ENCODE measurements around the gene RHOJ.
A peak's percentile ranks its signal among the peaks of the same experiment; 100 is the strongest.

RHOJ gene

DNA sequence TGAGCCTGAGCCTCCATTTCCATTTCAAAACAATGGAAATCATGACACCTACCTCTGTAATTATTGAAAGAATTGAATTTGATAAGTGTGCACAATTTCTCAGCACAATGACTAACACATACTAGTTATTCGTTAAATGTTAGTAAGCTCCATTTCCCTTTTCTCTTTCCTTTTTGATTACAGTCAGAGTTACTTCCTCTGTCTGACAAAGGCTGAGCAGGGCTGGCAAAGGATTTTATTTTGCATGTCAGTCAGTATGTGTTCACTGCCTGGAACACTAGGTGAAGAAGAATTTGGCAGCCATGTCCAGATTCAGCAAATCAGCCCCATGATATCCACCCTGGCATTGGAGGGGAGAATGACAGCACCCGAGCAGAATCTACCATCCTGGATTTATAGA, 12.2 kb upstream of the RHOJ start:
- Histone ChIP-seq H3K9ac (ENCODE audit: low read depth, low read length) (no peak overlapping the region), H3K4me1 (ENCODE audit: insufficient read depth, low read length) (no peaks in the 10 kb centered on the region), H3K9me3 (ENCODE audit: control insufficient read depth, insufficient read depth, low read length) (no peaks in the 10 kb centered on the region), H3K36me3 (ENCODE audit: insufficient read depth, low read length) (no peaks in the 10 kb centered on the region)

DNA sequence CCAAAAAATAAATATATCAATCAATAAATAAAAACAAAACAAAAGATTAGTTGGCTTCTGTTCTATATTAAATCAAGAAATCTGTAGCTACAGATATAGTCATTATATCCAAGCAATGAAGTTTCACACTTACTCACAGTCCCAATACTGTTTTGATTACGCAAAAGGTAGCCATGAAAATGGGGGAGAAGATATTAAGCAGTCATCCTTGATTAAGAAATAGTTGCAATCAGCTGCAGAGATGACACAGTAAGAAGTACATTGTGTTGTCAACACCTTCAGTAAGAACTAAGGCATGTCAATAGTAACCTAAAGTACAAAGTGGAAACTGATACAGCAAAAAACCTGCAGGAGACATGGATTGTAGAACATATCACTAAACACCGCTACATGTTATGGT, 11.0 kb upstream of the RHOJ start:
- Histone ChIP-seq H3K4me1 (ENCODE audit: insufficient read depth, low read length) (no peaks in the 10 kb centered on the region), H3K9me3 (ENCODE audit: control insufficient read depth, insufficient read depth, low read length) (no peaks in the 10 kb centered on the region), H3K9ac (ENCODE audit: low read depth, low read length) (no peak overlapping the region), H3K36me3 (ENCODE audit: insufficient read depth, low read length) (no peaks in the 10 kb centered on the region)

DNA sequence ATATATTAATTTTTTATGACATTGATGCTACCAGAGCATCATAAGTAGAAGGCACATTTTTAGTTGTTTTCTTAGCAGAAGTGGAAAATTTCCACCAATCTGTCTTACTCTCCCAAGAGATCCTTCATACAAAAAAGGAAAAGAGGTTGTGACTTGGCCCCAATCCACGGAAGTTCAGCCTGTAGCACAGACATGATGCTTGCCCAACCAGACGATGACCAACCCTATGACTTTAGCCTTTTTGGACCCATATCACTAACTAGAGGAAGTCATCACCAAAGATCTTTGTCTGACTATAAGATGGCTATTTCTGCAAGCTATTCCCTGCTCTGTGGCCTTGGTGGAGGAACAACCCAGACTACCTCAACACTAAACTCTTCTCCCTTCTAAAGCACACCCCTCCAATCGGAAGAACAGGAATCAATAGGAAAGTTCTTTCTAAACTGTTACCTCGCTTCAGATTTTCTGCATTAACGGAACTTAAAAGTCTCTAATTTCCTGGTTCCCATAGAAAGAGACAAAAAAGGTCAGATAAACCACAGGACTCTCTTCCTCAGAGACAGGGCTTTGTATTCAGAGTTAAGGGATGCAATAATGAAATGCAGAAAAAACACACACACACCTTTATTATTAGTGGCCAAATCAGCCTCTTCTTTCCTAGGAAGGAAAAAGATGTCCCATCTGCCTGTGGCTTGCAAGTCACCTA, 4.1 kb upstream of the RHOJ start:
- Histone ChIP-seq H3K36me3 (ENCODE audit: insufficient read depth, low read length) (no peaks in the 10 kb centered on the region; the same call in 1 of the 2 replicates), H3K9me3 (ENCODE audit: control insufficient read depth, insufficient read depth, low read length) (no peaks in the 10 kb centered on the region), H3K9ac (ENCODE audit: low read depth, low read length) (no peak overlapping the region), H3K4me1 (ENCODE audit: insufficient read depth, low read length) (0 out of 2 replicates have a peak, but pooled peaks cover 6% of the 10 kb centered on the region)

DNA sequence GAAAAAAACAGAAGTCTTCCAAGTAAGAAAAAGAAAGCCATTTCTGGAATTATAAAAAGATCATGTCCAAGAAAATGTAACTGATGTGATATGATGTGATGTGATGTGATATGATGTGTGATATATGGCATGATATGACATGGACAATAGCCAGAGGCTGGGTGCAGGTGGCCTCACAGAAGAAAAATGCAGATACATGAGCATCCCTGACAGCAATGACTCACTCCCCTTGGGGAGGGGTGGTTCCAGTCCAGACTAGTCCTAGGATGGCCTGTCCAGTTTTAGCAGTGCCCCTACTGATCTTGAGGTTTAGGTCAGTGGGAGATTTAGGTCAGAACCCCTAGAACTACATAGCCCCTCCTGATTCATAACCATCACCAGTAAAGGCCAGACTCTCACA, 3.5 kb upstream of the RHOJ start:
- no peaks in the 10 kb centered on the region for H3K9me3 ChIP-seq (ENCODE audit: control insufficient read depth, insufficient read depth, low read length)
- H3K36me3 ChIP-seq (ENCODE audit: insufficient read depth, low read length), result no peaks in the 10 kb centered on the region; the same call in 1 of the 2 replicates
- H3K4me1 ChIP-seq (ENCODE audit: insufficient read depth, low read length), result 0 out of 2 replicates have a peak, but pooled peaks cover 7% of the 10 kb centered on the region
- no peak overlapping the region for H3K9ac ChIP-seq (ENCODE audit: low read depth, low read length)

DNA sequence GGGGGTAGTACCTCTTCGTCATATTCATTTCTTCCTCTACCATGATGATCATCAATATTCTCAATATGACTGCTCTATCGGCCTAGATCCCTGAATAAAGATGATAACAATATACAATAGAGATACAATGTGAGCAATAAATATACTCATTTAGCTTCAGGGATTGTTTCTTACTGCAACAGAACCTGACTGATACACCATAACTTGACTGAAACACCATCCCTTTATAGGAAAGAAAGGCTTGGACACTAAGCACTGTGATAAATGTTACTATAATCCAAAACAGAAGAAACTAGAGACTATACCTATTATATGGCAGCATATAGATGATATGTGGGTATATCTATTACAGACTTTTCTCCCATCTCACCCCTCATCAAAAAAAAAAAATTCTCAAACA, 1.2 kb upstream of the RHOJ start:
- no peak overlapping the region for H3K9ac ChIP-seq (ENCODE audit: low read depth, low read length)
- no peaks in the 10 kb centered on the region for H3K9me3 ChIP-seq (ENCODE audit: control insufficient read depth, insufficient read depth, low read length)
- H3K36me3 ChIP-seq (ENCODE audit: insufficient read depth, low read length), result no peaks in the 10 kb centered on the region; the same call in 1 of the 2 replicates
- H3K4me1 ChIP-seq (ENCODE audit: insufficient read depth, low read length), result 0 out of 2 replicates have a peak, but pooled peaks cover 10% of the 10 kb centered on the region

DNA sequence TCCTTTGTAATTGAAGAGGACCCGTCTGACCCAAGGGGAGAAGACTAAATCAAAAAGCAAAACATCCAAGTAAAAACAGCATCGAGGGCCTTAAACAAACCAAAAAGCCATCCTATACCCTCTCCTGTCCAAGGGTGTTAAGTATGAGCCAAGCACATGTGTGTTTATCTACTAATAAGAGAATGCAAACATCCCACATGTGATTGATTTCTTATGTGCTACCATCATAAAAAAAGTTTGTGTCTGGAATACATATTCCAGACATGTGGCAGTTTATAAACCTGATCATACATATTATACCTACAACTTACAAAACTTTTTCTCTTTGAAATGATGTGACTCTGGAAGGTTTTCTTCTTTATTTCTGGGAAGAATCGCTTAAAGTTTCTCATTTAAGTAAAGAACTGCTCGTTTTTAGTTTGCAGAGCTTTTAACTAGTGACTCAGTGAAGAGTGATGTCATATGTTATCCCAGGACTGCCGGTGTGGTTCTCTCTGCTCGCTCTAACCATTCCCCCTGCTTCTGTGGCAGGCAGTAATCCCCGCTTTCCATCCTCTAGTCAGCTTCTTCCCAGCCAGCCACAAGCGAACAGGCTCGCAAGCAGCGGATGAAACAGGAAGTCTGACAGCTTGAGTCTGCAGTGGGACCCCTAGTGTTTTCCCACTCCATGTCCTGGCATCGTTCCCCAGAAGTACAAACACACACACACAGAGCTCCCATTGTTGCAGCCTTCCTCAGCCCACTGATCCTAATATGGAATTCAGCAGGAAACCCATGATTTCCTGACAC, 431 bp upstream of the RHOJ start:
- Histone ChIP-seq H3K9ac (ENCODE audit: low read depth, low read length) (peak overlapping the region; percentile 41), H3K4me1 (ENCODE audit: insufficient read depth, low read length) (0 out of 2 replicates have a peak, but pooled peaks cover 10% of the 10 kb centered on the region), H3K9me3 (ENCODE audit: control insufficient read depth, insufficient read depth, low read length) (no peaks in the 10 kb centered on the region), H3K36me3 (ENCODE audit: insufficient read depth, low read length) (no peaks in the 10 kb centered on the region; the same call in 1 of the 2 replicates)

DNA sequence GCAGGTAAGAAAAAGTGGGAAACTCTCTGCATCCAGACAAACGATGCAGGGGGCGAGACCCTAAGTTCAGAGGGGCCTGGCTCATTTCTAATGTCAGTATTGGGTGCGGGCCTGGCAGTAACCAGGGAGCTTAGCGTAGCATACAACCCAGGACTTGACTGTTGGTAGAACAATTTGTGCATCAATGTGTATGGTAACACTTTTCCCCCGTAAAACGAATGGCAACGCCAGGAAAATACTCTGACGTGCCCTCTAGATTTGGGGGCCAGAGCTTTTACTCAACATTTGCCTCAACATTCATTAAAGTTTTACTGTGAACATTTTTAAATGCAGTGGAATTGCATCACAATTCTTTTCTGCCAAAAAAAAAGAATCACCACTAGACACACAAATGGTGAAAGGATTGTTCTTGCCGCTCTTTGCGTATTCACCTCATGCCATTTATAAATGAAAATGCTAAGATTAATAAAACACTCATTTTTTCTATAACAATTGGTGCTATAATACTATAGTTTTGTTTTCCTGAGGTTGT, 867 bp downstream of the RHOJ start:
- H3K36me3 ChIP-seq (ENCODE audit: insufficient read depth, low read length), result no peaks in the 10 kb centered on the region; the same call in 1 of the 2 replicates
- H3K9ac ChIP-seq (ENCODE audit: low read depth, low read length), result no peak overlapping the region
- 0 out of 2 replicates have a peak, but pooled peaks cover 10% of the 10 kb centered on the region for H3K4me1 ChIP-seq (ENCODE audit: insufficient read depth, low read length)
- no peaks in the 10 kb centered on the region for H3K9me3 ChIP-seq (ENCODE audit: control insufficient read depth, insufficient read depth, low read length)

DNA sequence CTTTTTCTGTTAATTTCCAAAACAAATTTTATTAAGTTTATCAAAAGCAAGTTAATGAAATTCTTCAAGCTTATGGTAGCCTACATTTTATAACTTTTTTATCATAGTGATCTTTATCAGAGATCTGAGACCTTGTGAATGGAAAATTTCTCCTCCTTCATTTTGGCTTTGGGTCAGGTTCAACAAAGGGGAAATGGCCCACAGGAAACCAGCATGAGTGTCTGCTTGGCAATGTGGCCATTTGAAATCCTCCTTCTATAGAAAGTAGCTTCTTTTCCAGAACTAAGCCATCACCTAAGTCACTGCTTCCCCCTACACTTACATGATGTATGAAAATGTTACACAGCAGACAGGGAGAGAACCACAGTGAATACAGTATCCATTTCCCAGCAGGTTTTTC, 1.6 kb downstream of the RHOJ start:
- Histone ChIP-seq H3K4me1 (ENCODE audit: insufficient read depth, low read length) (0 out of 2 replicates have a peak, but pooled peaks cover 10% of the 10 kb centered on the region), H3K36me3 (ENCODE audit: insufficient read depth, low read length) (no peaks in the 10 kb centered on the region; the same call in 1 of the 2 replicates), H3K9ac (ENCODE audit: low read depth, low read length) (no peak overlapping the region), H3K9me3 (ENCODE audit: control insufficient read depth, insufficient read depth, low read length) (no peaks in the 10 kb centered on the region)

DNA sequence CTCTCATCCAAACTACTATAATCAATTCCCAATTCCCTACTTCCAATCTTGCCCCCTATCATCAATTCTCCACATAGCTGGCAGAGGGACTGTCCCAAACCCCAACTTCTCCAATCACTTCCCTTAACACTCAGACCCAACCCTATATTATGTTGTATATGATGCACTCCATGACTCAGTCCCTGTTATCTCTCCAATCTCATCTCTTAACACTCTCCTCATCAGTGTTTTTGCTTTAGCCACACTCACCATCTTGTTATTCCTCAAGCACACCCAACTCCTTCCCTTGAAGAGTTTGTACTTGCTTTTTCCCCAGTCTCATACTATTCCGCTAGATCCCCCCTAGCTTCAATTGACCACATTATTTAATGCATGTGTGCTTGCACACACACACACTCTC, 4.9 kb downstream of the RHOJ start:
- H3K4me1 ChIP-seq (ENCODE audit: insufficient read depth, low read length), result 0 out of 2 replicates have a peak, but pooled peaks cover 4% of the 10 kb centered on the region
- H3K36me3 ChIP-seq (ENCODE audit: insufficient read depth, low read length), result no peaks in the 10 kb centered on the region
- no peak overlapping the region for H3K9ac ChIP-seq (ENCODE audit: low read depth, low read length)
- H3K9me3 ChIP-seq (ENCODE audit: control insufficient read depth, insufficient read depth, low read length), result no peaks in the 10 kb centered on the region

DNA sequence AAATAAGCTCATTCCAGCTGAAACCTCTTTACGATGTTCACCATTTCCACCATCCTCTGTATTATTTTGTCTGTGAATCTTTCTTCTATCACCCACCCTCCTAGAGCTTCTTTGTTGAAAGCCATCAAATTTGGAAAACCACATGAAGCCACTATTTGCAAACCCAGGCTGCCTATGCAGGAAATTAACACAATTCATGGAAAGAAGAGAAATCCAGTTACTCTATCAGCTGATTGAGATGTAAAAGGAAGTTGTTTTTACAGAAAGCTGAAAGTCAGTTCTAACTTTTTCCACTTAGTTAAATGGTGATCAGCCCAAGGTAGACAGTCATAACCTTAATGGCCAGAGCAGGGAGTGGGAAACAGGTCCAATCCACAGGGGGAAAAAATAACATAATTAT, 6.6 kb downstream of the RHOJ start:
- Histone ChIP-seq H3K4me1 (ENCODE audit: insufficient read depth, low read length) (0 out of 2 replicates have a peak, but pooled peaks cover 3% of the 10 kb centered on the region), H3K9me3 (ENCODE audit: control insufficient read depth, insufficient read depth, low read length) (no peaks in the 10 kb centered on the region), H3K9ac (ENCODE audit: low read depth, low read length) (no peak overlapping the region), H3K36me3 (ENCODE audit: insufficient read depth, low read length) (no peaks in the 10 kb centered on the region)

DNA sequence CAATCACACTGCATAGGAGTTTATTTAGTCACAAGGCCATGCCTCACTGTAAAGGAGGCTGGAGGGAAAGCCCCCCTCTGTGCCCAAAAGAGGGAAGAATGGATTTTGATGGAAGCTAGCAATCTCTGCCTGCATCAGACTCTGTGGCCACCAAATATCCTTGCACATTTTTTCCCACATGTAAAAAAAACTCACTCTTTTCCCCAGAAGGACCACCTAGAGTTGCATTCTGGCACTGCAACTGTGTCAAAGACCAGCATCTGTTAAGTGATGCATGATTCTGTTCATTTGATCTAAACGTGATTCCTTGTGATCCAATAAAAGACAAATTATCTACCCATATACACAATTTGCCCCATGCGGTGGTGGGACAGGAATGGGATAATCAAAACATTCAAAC, 8.0 kb downstream of the RHOJ start:
- no peaks in the 10 kb centered on the region for H3K9me3 ChIP-seq (ENCODE audit: control insufficient read depth, insufficient read depth, low read length)
- H3K4me1 ChIP-seq (ENCODE audit: insufficient read depth, low read length), result no peaks in the 10 kb centered on the region
- no peak overlapping the region for H3K9ac ChIP-seq (ENCODE audit: low read depth, low read length)
- H3K36me3 ChIP-seq (ENCODE audit: insufficient read depth, low read length), result no peaks in the 10 kb centered on the region

DNA sequence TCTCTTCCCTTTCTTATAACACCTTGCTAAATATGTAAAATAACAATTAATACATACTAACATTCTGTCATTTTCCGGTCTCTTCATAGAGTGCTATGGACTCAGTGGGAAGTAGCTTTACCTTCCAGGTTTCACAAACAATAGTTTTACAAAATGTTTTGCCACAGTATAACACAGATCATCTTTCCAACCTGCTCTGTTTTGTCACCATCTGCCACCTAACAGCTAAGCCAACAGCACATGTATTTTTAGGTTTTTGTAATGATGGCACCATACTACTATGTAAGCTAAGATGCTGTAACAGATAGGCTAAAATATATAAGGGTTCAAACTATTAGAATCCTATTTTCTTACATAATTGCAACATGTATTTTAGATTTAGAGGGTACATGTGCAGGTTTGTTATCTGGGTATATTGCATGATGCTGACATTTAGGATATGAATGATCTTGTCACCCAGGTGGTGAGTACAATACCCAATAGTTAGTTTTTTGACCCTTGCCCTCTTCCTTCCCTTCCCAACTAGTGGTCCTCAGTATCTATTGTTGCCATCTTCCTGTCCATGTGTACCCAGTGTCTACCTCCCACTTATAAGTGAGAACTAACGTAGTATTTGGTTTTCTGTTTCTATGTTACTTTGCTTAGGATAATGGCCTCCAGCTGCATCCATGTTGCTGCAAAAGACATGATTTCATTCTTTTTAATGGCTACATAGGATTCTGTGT, 8.7 kb downstream of the RHOJ start:
- H3K36me3 ChIP-seq (ENCODE audit: insufficient read depth, low read length), result no peaks in the 10 kb centered on the region
- H3K9me3 ChIP-seq (ENCODE audit: control insufficient read depth, insufficient read depth, low read length), result no peaks in the 10 kb centered on the region
- H3K4me1 ChIP-seq (ENCODE audit: insufficient read depth, low read length), result no peaks in the 10 kb centered on the region
- H3K9ac ChIP-seq (ENCODE audit: low read depth, low read length), result no peak overlapping the region

DNA sequence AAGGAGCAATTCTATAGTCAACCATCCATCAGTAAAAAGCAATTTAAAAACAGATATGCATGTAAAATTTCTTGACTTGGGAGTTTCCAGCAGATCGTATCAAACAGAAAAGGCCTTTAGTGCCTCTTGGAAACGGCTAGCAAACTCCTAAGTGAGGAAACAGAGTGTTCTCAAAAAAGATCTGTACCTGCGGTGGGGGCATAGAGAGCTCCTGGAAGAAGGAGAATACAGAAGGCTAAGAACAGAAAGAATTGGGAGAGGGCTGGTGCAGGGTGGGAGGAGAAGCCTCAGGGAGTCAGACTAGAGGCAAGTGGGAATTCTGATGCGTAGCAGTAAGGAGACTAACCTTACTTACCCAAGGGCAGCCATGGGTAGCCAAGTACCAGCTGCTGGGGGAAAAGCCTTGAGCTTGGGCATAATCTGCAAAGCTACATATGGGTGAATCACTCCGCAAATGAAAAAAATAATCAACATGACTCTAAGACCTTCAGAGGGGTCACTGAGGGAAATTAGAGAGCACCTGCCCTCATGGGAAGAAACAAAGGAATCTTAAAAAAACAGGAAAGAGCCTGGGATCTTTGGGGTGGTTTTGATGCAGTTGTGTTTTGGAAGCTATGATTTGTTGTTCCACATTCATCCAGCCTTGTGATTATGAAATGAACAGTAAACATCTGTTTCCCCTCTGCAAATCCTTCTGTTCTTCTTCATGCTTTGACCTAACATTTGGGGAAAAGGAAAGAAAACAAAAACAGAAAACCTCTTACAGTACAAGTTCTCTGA, 10.4 kb downstream of the RHOJ start:
- Histone ChIP-seq H3K9me3 (ENCODE audit: control insufficient read depth, insufficient read depth, low read length) (no peaks in the 10 kb centered on the region), H3K9ac (ENCODE audit: low read depth, low read length) (no peak overlapping the region), H3K36me3 (ENCODE audit: insufficient read depth, low read length) (no peaks in the 10 kb centered on the region), H3K4me1 (ENCODE audit: insufficient read depth, low read length) (no peaks in the 10 kb centered on the region)

Measured in ES-I3 (cell line).